Fibroblast of gingiva (primary cell): ENCODE measurements around the gene RNF215.

ENCODE experiments used
- DNase-seq: peaks from one replicate; pipeline ENCODE4 v3.0.0-alpha.2; 2011; ENCODE audit warnings: low read depth

RNF215 gene

DNA sequence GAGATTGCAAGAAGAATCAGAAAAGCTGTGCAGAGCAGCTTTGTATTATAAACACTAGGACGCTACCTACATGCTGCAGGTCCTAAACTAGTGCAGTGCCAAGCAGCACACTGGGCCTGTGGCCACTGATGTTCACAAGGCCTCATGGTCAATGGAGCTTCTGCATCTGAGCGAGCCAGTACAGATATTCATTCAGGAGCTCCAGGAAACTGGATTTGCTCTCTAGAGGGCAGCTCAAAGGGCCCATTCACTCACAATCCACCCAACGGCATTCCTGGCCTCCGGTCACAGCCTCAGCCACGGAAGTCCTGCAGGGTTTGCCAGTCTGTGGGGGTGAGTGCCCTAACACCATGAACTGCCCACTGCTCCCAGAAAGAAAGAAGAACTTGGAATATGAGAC is 54.7 kb downstream of the RNF215 start:
- DNase-seq = no peak
